Stimulated activated naive CD8-positive, alpha-beta T cell treated with anti-CD3 and anti-CD28 coated beads, Interleukin-15, Interleukin-2, amounts not matched to agents 100 ng/mL and 50 ng/mL, for 24 hours (primary cell): ENCODE results near the gene ABCE1.
"Not testable (repeated sequence)": the region's sequence is repeated elsewhere in the genome, so short reads cannot be mapped to it uniquely, and the experiment has no call there.

Experiments
- H3K27ac Mint-ChIP-seq: one replicate; pipeline ENCODE4 v1.8.0; 2021; ENCODE audit warnings: mild to moderate bottlenecking, mixed read lengths
- H3K27me3 Mint-ChIP-seq: one replicate; pipeline ENCODE4 v1.8.0; 2021; ENCODE audit warnings: mixed read lengths
- H3K36me3 Mint-ChIP-seq: one replicate; pipeline ENCODE4 v1.8.0; 2021; ENCODE audit warnings: low read depth, mixed read lengths
- H3K4me1 Mint-ChIP-seq: one replicate; pipeline ENCODE4 v1.8.0; 2021; ENCODE audit warnings: low read depth, mixed read lengths
- H3K4me3 Mint-ChIP-seq: one replicate; pipeline ENCODE4 v1.8.0; 2021; ENCODE audit warnings: mild to moderate bottlenecking, mixed read lengths
- H3K9me3 Mint-ChIP-seq: one replicate; pipeline ENCODE4 v1.8.0; 2021; ENCODE audit warnings: mixed read lengths

The ABCE1 gene

DNA sequence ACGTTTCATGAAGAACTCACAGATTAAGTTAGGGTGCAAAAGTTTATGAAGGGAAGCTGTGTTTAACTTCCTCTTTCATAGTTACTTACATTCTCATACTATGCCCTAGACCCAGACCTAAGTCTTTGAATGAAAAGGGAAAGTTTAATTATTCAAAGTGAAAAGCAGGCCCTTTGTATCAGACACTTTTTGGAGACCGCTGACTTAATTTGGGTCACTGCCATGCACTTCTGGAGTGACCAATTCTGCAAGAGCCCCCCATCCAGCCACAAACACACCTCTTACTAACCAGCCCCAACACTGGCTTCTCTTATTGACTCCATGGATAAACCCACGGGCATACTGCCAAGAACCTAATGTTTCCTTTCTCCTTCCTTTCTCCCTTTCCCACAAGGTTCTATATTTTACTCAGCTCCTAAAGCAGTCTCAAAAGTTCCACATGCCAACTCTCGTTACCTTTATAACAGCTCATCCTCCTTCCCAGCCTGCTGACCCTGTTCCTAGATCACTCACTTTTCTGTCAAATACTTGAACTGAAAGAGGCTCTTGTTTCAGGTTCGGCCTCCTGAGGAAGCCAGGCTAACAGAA is 34.5 kb downstream of the ABCE1 start:
- Mint-ChIP-seq H3K9me3 (no peaks in the 10 kb centered on the region), H3K27me3 (no peaks in the 10 kb centered on the region), H3K4me1 (peaks cover 45% of the 10 kb centered on the region), H3K4me3 (no peak overlapping the region), H3K36me3 (peaks cover 64% of the 10 kb centered on the region), H3K27ac (peak overlapping the region; percentile 78)

DNA sequence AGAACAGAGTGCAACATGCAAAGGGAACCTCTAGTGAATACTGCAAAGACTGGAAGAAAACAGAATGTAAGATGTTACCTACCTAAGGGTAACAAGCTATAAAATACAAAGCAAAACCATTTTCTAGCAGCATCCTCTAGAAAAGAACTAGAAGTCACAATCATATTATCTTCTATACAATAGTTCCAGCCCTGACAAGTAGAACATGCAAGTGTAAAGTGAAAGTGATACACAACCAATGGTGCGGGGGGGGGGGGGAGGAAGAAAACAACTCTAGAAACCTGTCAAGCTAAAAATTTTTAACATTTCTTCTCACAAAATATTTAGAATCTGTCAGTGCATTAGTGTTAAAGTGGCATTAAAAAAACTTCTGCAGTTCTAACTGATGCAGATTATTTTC is 38.1 kb downstream of the ABCE1 start:
- H3K4me1 Mint-ChIP-seq: peaks cover 29% of the 10 kb centered on the region
- H3K27me3 Mint-ChIP-seq, H3K9me3 Mint-ChIP-seq, H3K4me3 Mint-ChIP-seq: not testable (repeated sequence)
- peak overlapping the region; percentile 31 for H3K27ac Mint-ChIP-seq
- H3K36me3 Mint-ChIP-seq: peaks cover 70% of the 10 kb centered on the region

DNA sequence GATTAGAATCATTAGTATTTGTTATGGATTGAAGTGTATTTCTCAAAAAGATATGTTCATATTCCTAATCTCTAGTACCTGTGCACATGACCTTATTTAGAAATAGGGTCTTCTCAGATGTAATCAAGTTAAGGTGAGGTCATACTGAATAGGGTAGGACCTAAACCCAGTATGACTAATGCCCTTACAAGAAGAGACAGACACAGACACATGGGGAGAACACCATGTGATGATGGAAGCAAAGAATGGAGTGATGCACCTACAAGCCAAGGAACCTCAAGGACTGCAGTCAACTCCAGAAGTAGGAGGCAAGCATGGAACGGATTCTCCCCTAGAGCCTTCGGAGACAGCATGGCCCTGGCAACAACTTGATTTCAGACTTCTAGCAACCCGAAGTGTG is 50.9 kb downstream of the ABCE1 start:
- Mint-ChIP-seq H3K4me3 (no peak overlapping the region), H3K27ac (peak overlapping the region; percentile 17), H3K9me3 (no peaks in the 10 kb centered on the region), H3K27me3 (no peaks in the 10 kb centered on the region), H3K36me3 (peaks cover 80% of the 10 kb centered on the region), H3K4me1 (peaks cover 9% of the 10 kb centered on the region)

DNA sequence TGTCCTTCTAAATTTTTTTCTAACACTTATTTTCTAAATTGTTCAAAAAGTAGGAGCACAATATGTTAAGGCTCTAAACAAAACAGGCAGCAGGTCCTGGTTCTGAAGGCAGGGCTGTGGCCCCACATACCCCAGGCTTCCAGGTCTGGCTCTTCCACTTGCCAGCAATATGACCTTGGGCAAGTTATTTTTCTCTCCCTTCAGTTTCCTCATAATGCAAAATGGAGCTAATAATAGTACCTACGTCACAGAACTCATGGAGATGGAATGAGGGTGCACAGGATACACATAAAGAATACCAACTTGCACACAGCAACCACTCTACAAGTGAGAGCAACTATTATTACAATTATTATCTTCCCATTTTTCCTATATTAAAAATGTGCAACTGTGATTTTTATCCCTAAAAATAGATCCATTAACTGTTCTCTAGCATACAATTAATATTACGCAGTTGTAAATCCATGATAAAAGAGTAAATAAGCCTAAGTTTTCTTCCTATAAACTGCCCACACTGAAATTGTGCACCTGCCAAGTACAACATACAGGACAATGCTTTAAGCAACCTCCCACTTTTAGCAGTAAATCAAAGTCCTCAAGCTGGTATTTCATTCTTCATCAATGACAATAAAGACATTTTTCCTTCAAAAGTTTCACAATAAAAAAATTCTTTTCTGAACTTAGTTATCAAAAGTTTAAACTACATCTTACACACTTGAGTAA is 55.2 kb downstream of the ABCE1 start:
- Mint-ChIP-seq H3K4me3 (no peak overlapping the region), H3K9me3 (no peaks in the 10 kb centered on the region), H3K27ac (no peak overlapping the region), H3K4me1 (peaks cover 19% of the 10 kb centered on the region), H3K27me3 (no peaks in the 10 kb centered on the region), H3K36me3 (peaks cover 83% of the 10 kb centered on the region)

DNA sequence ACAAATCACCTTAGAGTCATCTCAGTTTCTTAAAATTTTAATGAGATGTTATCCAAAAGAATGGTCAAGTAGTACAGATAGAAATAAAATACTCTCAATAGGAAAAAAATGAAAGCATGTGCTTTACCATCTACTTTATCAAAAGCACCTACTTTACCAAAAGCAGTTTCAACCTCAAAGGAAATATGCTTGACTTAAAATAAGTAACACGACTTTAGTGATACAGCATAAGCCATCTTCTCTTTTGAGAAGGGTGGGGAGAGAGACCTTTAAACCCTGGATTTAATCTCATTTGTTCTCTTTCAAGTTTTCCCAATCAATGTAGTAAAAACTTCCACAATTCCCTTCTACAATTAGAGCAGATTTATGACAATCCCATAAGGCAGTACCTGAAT is 55.8 kb downstream of the ABCE1 start:
- peaks cover 79% of the 10 kb centered on the region for H3K36me3 Mint-ChIP-seq
- H3K9me3 Mint-ChIP-seq: no peaks in the 10 kb centered on the region
- H3K4me1 Mint-ChIP-seq: peaks cover 19% of the 10 kb centered on the region
- peak overlapping the region; percentile 29 for H3K27ac Mint-ChIP-seq
- no peaks in the 10 kb centered on the region for H3K27me3 Mint-ChIP-seq
- no peak overlapping the region for H3K4me3 Mint-ChIP-seq

DNA sequence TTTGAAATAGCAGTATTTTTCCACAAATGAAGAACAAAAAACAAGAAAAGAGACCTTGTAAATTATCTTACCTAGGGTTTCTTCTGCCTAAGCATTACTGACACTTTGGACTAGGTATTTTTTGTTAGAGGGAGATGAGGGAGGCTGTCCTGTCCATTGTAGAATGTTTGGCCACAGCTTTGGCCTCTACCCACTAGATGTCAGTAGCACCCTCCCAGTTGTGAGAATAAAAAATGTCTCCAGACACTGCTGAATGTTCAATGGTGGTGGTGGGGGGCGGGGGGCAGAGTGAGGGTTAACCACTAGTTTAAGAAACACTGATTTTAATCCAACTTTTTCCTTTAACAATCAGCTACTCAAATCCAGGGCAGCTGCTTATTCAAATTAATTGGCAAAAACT is 56.5 kb downstream of the ABCE1 start:
- no peaks in the 10 kb centered on the region for H3K27me3 Mint-ChIP-seq
- H3K4me1 Mint-ChIP-seq: peaks cover 19% of the 10 kb centered on the region
- H3K36me3 Mint-ChIP-seq: peaks cover 75% of the 10 kb centered on the region
- H3K9me3 Mint-ChIP-seq: no peaks in the 10 kb centered on the region
- H3K27ac Mint-ChIP-seq: no peak overlapping the region
- no peak overlapping the region for H3K4me3 Mint-ChIP-seq

DNA sequence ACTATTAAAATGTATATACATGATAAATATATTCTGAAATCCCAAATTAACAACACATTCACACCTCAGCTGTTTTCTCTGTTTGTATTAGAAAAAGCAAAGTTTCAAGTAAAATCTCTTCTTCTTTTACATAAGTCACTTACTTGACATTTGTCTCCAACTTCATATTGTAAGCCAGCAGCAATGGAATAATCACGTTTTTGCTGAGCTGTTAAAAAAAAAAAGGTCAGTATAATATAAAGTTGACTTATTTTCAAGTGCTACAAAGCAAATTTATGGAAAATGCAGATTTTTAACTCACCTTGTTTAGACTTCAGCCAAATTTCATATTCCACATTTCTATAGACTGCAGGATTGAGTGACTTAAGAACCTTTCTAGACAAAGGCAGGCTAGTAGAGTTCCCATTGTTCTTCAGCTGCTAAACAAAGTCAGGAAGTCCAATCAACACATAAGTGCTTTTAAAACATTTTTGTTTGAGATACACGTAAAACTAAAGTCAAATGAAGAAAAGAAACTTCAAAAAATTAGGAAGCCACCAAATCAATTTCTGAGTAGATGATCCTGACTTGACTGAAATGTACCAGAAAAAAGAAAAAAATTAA is 57.3 kb downstream of the ABCE1 start:
- peaks cover 71% of the 10 kb centered on the region for H3K36me3 Mint-ChIP-seq
- no peaks in the 10 kb centered on the region for H3K9me3 Mint-ChIP-seq
- peaks cover 19% of the 10 kb centered on the region for H3K4me1 Mint-ChIP-seq
- no peak overlapping the region for H3K4me3 Mint-ChIP-seq
- H3K27ac Mint-ChIP-seq: no peak overlapping the region
- H3K27me3 Mint-ChIP-seq: no peaks in the 10 kb centered on the region

DNA sequence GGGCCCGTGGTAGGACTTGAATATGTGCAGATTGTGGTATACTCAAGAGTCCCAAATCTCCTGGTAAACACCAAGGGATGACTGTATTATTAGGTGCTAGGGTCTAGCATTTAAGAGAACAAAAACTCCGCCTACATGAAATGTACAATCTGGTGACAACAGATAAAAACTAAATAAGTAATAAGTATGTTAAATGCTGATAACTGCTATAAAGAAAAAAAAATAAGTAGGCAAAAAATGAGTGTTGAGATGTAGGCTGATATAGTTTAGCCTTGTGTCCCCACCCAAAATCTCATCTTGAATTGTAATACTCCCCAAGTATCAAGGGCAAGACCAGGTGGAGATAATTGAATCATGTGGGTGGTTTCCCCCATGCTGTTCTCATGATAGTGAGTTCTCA is 58.9 kb downstream of the ABCE1 start:
- H3K27me3 Mint-ChIP-seq: no peaks in the 10 kb centered on the region
- H3K4me1 Mint-ChIP-seq: peaks cover 19% of the 10 kb centered on the region
- no peak overlapping the region for H3K4me3 Mint-ChIP-seq
- peaks cover 76% of the 10 kb centered on the region for H3K36me3 Mint-ChIP-seq
- H3K9me3 Mint-ChIP-seq: no peaks in the 10 kb centered on the region
- H3K27ac Mint-ChIP-seq: no peak overlapping the region

DNA sequence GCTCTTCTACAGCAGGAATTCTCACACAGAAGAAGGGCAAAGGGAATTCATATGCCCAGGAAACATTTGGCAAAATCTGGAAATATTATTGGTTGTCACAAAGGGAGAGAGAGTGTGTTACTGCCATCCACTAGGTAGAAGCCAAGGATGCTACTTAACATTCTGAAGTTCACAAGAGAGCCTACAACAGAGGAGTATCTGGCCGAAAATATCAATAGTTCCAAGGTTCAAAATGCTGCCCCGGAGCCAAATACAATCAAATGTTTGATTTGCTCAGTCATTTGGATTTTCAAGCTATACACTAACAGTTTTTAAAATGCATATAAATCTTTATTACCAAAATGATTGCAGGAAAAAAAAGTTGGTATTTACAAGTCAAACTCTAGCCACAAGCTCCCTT is 63.4 kb downstream of the ABCE1 start:
- peaks cover 54% of the 10 kb centered on the region for H3K36me3 Mint-ChIP-seq
- H3K27ac Mint-ChIP-seq: peak overlapping the region; percentile 50
- H3K4me3 Mint-ChIP-seq: no peak overlapping the region
- H3K9me3 Mint-ChIP-seq: no peaks in the 10 kb centered on the region
- H3K4me1 Mint-ChIP-seq: no peaks in the 10 kb centered on the region
- no peaks in the 10 kb centered on the region for H3K27me3 Mint-ChIP-seq

DNA sequence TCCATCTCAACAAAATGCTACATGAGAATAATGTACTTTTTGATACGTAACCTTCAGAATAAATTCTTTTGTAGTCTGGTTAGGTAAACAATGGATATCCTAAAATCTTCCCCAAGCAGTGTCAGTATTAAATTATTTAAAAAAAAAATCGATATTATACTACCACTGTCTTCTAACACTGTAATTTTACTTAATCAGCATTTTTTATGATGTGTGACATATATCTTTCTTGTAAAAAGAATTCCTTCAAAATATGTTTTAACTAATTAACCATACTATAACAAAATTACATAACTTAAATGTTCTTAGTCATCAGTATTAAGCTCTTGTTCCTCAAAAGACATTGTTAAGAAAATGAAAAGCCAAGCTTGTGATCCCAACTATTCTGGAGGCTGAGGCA is 69.8 kb downstream of the ABCE1 start:
- Mint-ChIP-seq H3K9me3 (no peaks in the 10 kb centered on the region), H3K27me3 (no peaks in the 10 kb centered on the region), H3K27ac (no peak overlapping the region), H3K4me1 (peaks cover 15% of the 10 kb centered on the region), H3K36me3 (peaks cover 66% of the 10 kb centered on the region), H3K4me3 (no peak overlapping the region)

DNA sequence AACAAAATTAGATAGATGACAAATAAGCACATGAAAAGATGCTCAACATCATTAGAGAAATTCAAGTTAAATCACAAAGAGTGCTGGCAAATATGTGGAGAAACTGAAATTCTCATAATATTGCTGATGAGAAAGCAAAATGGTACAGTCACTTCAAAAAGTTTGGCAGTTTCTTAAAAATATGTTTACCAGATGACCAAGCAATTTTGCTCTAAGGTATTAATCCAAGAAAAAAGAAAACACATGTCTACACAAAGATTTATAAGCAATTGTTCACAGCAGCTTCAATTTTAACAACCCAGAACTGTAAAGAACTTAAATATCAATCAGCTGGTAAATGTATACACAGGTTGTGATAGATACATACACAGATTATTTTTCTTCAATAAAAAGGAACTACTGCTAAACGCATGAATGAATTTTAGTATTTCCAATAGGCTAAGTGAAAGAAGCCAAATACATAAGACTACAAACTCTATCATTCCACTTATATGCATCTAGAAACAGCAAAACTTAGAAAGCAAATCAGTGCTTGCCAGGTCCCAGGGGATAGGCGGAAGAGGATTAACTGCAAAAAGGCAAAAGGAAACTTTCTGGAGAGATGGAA is 70.6 kb downstream of the ABCE1 start:
- peak overlapping the region; percentile 31 for H3K27ac Mint-ChIP-seq
- H3K4me1 Mint-ChIP-seq: peaks cover 19% of the 10 kb centered on the region
- peaks cover 68% of the 10 kb centered on the region for H3K36me3 Mint-ChIP-seq
- no peak overlapping the region for H3K4me3 Mint-ChIP-seq
- H3K9me3 Mint-ChIP-seq: no peaks in the 10 kb centered on the region
- H3K27me3 Mint-ChIP-seq: no peaks in the 10 kb centered on the region

DNA sequence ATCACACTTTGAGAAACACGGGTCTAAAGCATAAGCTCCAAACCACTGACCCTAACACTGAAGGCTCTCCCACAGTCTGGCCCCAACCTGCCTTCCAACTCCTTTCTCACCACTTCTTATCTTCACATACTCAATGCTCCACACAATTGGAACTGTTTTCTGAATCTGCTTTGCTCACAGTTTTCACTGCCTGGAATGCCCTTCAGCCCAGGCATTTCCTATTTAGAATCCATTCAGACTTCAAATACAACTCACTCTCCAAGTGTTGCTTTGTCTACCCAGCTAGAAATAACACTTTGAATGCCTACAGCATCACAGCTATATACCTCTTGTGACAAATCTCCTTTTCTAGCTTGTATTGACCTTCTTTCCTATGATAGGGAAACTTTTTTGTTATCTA is 72.1 kb downstream of the ABCE1 start:
- peaks cover 8% of the 10 kb centered on the region for H3K9me3 Mint-ChIP-seq
- no peak overlapping the region for H3K27ac Mint-ChIP-seq
- H3K4me1 Mint-ChIP-seq: peaks cover 31% of the 10 kb centered on the region
- H3K4me3 Mint-ChIP-seq: no peak overlapping the region
- no peaks in the 10 kb centered on the region for H3K27me3 Mint-ChIP-seq
- peaks cover 75% of the 10 kb centered on the region for H3K36me3 Mint-ChIP-seq

DNA sequence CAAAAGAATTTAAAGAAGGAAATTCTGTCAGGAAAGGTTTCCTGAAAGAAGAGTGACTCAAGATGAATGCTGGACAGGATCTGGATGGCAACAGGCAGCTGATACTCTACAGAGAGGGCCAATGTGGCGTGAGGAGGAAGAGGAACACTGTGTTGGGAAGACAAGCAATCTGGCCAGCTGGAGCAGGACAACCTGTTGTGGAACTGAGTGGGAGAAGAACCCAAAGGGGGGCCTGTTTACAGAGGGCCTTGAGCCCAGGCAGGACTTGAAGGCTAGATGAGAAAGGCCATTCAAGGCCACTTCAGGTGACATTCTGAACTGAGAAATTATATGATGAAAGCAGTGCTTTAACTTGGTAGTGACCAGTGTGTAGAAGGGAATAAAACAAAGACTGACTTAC is 73.8 kb downstream of the ABCE1 start:
- Mint-ChIP-seq H3K4me1 (peaks cover 45% of the 10 kb centered on the region), H3K4me3 (no peak overlapping the region), H3K27ac (no peak overlapping the region), H3K36me3 (peaks cover 69% of the 10 kb centered on the region), H3K9me3 (peaks cover 8% of the 10 kb centered on the region), H3K27me3 (no peaks in the 10 kb centered on the region)

DNA sequence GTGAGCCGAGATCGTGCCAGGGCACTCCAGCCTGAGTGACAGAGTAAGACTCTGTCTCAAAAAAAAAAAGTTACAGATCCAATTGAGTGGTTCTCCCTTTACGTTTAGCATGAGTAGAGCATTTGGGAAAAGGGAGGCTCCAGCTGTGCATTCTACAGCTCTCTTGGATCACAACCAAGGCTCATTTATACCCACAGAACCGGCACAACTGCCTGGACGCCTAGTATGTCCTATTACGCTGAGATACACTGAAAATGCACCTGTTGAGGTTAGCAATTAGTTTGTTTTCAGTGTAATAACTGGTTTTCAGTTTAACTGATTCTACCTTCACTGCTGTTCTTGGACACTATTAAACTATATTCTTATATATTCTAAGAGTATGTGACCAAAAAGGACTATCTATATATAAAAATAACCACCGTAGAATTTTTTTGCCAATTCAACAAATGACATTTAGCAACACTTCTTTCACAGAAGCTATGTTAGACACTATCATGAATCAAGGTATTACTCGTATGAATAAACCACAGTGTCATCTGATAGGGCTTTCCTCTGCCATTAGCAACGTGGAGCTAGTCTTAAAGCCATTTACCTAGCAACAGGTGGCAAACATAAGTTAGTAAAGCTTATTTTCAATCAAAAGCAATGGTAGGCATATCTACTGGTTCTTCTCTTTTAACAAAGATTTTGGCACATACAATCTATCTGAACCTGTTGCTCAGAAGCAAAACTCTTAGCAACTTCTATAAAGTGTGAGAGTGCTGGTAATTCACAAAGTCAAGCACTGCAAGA is 78.7 kb downstream of the ABCE1 start:
- peaks cover 53% of the 10 kb centered on the region for H3K4me1 Mint-ChIP-seq
- H3K4me3 Mint-ChIP-seq: peak overlapping the region; percentile 90
- peak overlapping the region; percentile 91 for H3K27ac Mint-ChIP-seq
- H3K36me3 Mint-ChIP-seq: peaks cover 52% of the 10 kb centered on the region
- H3K27me3 Mint-ChIP-seq: no peaks in the 10 kb centered on the region
- H3K9me3 Mint-ChIP-seq: peaks cover 8% of the 10 kb centered on the region

DNA sequence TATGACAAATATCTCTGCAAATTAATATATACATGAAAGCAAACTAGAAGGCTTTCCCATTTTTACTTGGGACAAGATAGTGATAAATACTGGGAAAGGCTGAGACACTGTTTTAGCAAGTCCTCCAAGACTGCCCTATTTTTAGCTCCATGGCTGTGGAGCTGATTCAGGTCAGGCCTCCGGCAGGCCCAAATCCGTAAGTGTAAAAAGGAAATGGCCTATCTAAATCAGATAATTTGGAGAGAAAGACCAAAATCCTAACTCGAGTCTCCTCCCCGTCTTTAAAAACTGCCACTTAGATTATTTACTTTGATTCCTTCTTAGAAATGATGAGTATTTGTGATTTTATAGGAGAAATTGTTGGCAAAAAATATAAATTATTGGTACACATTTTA is 79.4 kb downstream of the ABCE1 start:
- peak overlapping the region; percentile 91 for H3K27ac Mint-ChIP-seq
- H3K4me3 Mint-ChIP-seq: peak overlapping the region; percentile 90
- peaks cover 48% of the 10 kb centered on the region for H3K36me3 Mint-ChIP-seq
- H3K4me1 Mint-ChIP-seq: peaks cover 58% of the 10 kb centered on the region
- no peaks in the 10 kb centered on the region for H3K27me3 Mint-ChIP-seq
- peaks cover 8% of the 10 kb centered on the region for H3K9me3 Mint-ChIP-seq
